HCT116 (cell line): ENCODE data around the gene FAM111A. TPM values are rescaled to one million over a fixed set of nuclear protein-coding genes. Genes with fewer than 3 reads are reported as not detected.

ENCODE experiments used
- ATAC-seq: fragments of 200-7000 bp; cut with Tn5 transposase; 2 replicates; pipeline ENCODE4 v1.9.1; 2020; ENCODE audit warnings: mild to moderate bottlenecking, moderate library complexity
- BruUV-seq: library from RNA; stranded (reverse); fragments of 400-500 nt; replicated peaks from 2 replicates; lab custom pipeline; 2021; lab: Mats Ljungman, UMichigan
- CTCF ChIA-PET: fragments of 300-600 bp; sonication (Branson Sonifier 250); formaldehyde crosslinking; loops from one replicate; lab custom pipeline; 2021; ENCODE audit warnings: antibody characterized with exemption; lab: Charles Lee
- POLR2A ChIA-PET: fragments of 300-600, 350-600 bp; sonication (Branson Sonifier 250); formaldehyde crosslinking; loops from one replicate; lab custom pipeline; 2021; ENCODE audit warnings: antibody characterized with exemption; lab: Charles Lee
- RAD21 ChIA-PET, 2 experiments: fragments of 300-600 bp; sonication (Branson Sonifier 250); formaldehyde crosslinking; loops; one replicate each; lab custom pipeline; 2023; ENCODE audit warnings: low total read pairs in 2 of 2; ENCODE audit not compliant: uncharacterized antibody in 2 of 2, unreplicated experiment in 2 of 2, low non-redundant PET in 1 of 2; lab: Charles Lee
- DNase-seq: peaks from one replicate; pipeline ENCODE4 v3.0.0-alpha.2; 2010; ENCODE audit warnings: low read depth, low spot score
- H2AFZ ChIP-seq: fragments of 200-600 bp; shearing (Covaris generic), sonication (generic); 2 replicates; pipeline ENCODE4 v1.6.1; 2017; ENCODE audit warnings: low read depth, mixed run types, mixed read lengths, antibody characterized with exemption, low read length; ENCODE audit not compliant: poor library complexity, severe bottlenecking
- H3K27ac ChIP-seq: 2 replicates; pipeline ENCODE4 v1.5.1; 2012; ENCODE audit warnings: low read depth, low read length
- H3K27me3 ChIP-seq: fragments of 200-600 bp; sonication (generic); 2 replicates; pipeline ENCODE4 v1.6.1; 2016; ENCODE audit warnings: mixed run types, low read length, mixed read lengths; ENCODE audit not compliant: insufficient read depth
- H3K36me3 ChIP-seq, 2 experiments: fragments of 200-500 bp in 1 of 2; fragments of 200-600 bp in 1 of 2; sonication (Bioruptor generic) in 1 of 2; sonication (generic) in 1 of 2; 2 replicates each; pipeline versions ENCODE4 v1.5.1 to v1.6.1; 2014 to 2016; ENCODE audit warnings: low read length in 2 of 2, inconsistent platforms in 1 of 2, mixed read lengths in 1 of 2, mixed run types in 1 of 2; ENCODE audit not compliant: insufficient read depth in 2 of 2, control insufficient read depth in 1 of 2
- H3K4me1 ChIP-seq, 2 experiments: fragments of 200-600 bp in 1 of 2; sonication (generic) in 1 of 2; 2 replicates each; pipeline versions ENCODE4 v1.5.1 to v1.6.1; 2012 to 2017; ENCODE audit warnings: low read length in 2 of 2, inconsistent platforms in 1 of 2, mild to moderate bottlenecking in 1 of 2, mixed read lengths in 1 of 2, mixed run types in 1 of 2, moderate library complexity in 1 of 2; ENCODE audit not compliant: insufficient read depth in 2 of 2, control insufficient read depth in 1 of 2
- H3K4me2 ChIP-seq: fragments of 200-600 bp; sonication (generic); 2 replicates; pipeline ENCODE4 v1.6.1; 2017; ENCODE audit warnings: mixed run types, low read length, mixed read lengths
- H3K4me3 ChIP-seq, 2 experiments: fragments of 200-600 bp in 1 of 2; sonication (generic) in 1 of 2; replicated peaks in 1 of 2; 2 replicates each; pipeline ENCODE4 v1.5.1; 2011 to 2016; ENCODE audit warnings: low read length in 2 of 2, control low read depth in 1 of 2, low read depth in 1 of 2, mild to moderate bottlenecking in 1 of 2, mixed read lengths in 1 of 2, mixed run types in 1 of 2
- H3K79me2 ChIP-seq: fragments of 200-600 bp; sonication (generic); 2 replicates; pipeline ENCODE4 v1.6.1; 2017; ENCODE audit warnings: mild to moderate bottlenecking, mixed run types, low read length, moderate library complexity, mixed read lengths; ENCODE audit not compliant: insufficient read depth
- H3K9ac ChIP-seq: fragments of 200-600 bp; sonication (generic); 2 replicates; pipeline ENCODE4 v1.6.1; 2016; ENCODE audit warnings: low read length, mixed read lengths
- H3K9me2 ChIP-seq: fragments of 200-600 bp; sonication (generic), shearing (Covaris generic); 2 replicates; pipeline ENCODE4 v1.6.1; 2017; ENCODE audit warnings: mixed run types, mild to moderate bottlenecking, moderate library complexity; ENCODE audit not compliant: insufficient read depth
- H3K9me3 ChIP-seq, 2 experiments: fragments of 200-500 bp in 1 of 2; fragments of 200-600 bp in 1 of 2; sonication (Bioruptor generic) in 1 of 2; sonication (generic) in 1 of 2; 2 replicates each; pipeline ENCODE4 v1.6.1; 2014 to 2017; ENCODE audit warnings: low read length in 2 of 2, mixed read lengths in 2 of 2, inconsistent platforms in 1 of 2, low read depth in 1 of 2, mild to moderate bottlenecking in 1 of 2, mixed run types in 1 of 2, moderate library complexity in 1 of 2; ENCODE audit not compliant: control insufficient read depth in 1 of 2, insufficient read depth in 1 of 2
- H4K20me1 ChIP-seq: fragments of 200-600 bp; sonication (generic), shearing (Covaris generic); 2 replicates; pipeline ENCODE4 v1.6.1; 2017; ENCODE audit warnings: mixed run types, mild to moderate bottlenecking, moderate library complexity; ENCODE audit not compliant: insufficient read depth
- CBX3 ChIP-seq: IDR thresholded peaks from 2 replicates; pipeline ENCODE4 v1.6.1; 2012; ENCODE audit warnings: low read depth
- EGR1 ChIP-seq: IDR thresholded peaks from 2 replicates; pipeline ENCODE4 v1.6.1; 2012; ENCODE audit warnings: low read depth
- ELF1 ChIP-seq: IDR thresholded peaks from 2 replicates; pipeline ENCODE4 v1.6.1; 2012; ENCODE audit warnings: low read depth, borderline replicate concordance
- POLR2A ChIP-seq: IDR thresholded peaks from 2 replicates; pipeline ENCODE4 v1.7.0; 2011; ENCODE audit warnings: borderline replicate concordance; ENCODE audit not compliant: insufficient read depth, insufficient read length; ENCODE audit errors: extremely low read depth
- REST ChIP-seq: IDR thresholded peaks from 2 replicates; pipeline ENCODE4 v1.6.1; 2012; ENCODE audit warnings: low read depth
- SP1 ChIP-seq: IDR thresholded peaks from 2 replicates; pipeline ENCODE4 v1.6.1; 2012; ENCODE audit warnings: low read depth
- SRF ChIP-seq: IDR thresholded peaks from 2 replicates; pipeline ENCODE4 v1.6.1; 2012; ENCODE audit warnings: low read depth
- TCF7L2 ChIP-seq: IDR thresholded peaks from 2 replicates; pipeline ENCODE4 v1.7.0; 2011; ENCODE audit warnings: borderline replicate concordance, inconsistent platforms; ENCODE audit not compliant: insufficient read depth, insufficient read length; ENCODE audit errors: extremely low read depth
- ZNF274 ChIP-seq: fragments of 200-500 bp; sonication (Bioruptor generic); IDR thresholded peaks from 2 replicates; pipeline ENCODE4 v1.6.1; 2014; ENCODE audit warnings: mild to moderate bottlenecking, low read depth, low read length, inconsistent platforms
- intact Hi-C: fragments of 100-400 bp; cut with micrococcal nuclease; formaldehyde crosslinking; loops from 2 replicates; pipeline ENCODE4 v1.10.0; 2022
- total RNA-seq: library from RNA; stranded (reverse); gene quantifications from one replicate; pipeline ENCODE4 v1.2.1, GENCODE V29; 2021; ENCODE audit not compliant: unreplicated experiment
- TF ChIP-seq, protein P1 (sequence below): IDR thresholded peaks from 2 replicates; pipeline ENCODE4 v1.6.1; 2011; ENCODE audit warnings: mild to moderate bottlenecking, low read length, moderate library complexity; ENCODE audit not compliant: insufficient replicate concordance; ENCODE audit errors: extremely low read depth
- TF ChIP-seq, protein P2 (sequence below), 3 experiments: fragments of 200-600 bp in 1 of 3; sonication (generic) in 1 of 3; IDR thresholded peaks in 2 of 3; conservative IDR thresholded peaks in 1 of 3; 2 replicates each; pipeline ENCODE4 v1.5.1; 2012 to 2017; ENCODE audit warnings: low read depth in 2 of 3, low read length in 2 of 3, antibody characterized with exemption in 1 of 3, borderline replicate concordance in 1 of 3, control low read depth in 1 of 3, mild to moderate bottlenecking in 1 of 3, mixed read lengths in 1 of 3, mixed run types in 1 of 3, moderate library complexity in 1 of 3; ENCODE audit not compliant: insufficient read depth in 1 of 3
- TF ChIP-seq, protein P3 (sequence below): IDR thresholded peaks from 2 replicates; pipeline ENCODE4 v1.6.1; 2012

FAM111A gene
- total RNA-seq, 1 experiment from 2014 or later, result 30.3 TPM

DNA sequence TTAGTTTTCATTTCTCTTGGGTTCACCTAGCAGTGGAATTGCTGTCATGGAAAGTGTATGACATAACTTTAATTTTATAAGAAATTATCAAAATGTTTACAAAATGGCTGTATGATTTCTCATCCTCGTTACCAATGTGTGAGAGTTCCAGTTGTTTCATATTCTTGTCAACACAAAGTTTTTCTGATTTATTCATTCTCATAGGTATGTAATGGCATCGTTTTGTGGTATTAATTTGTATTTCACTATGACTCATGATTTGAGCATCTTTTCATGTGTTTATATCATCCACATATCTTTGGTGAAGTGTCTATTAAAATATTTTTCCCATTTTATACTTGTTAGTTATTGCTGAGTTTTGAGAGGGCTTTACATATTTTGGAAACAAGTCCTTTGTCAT, 30.2 kb upstream of the FAM111A start:
- Histone ChIP-seq H2AFZ (no peak overlapping the region), H4K20me1 (no peaks in the 10 kb centered on the region), H3K4me1 (peaks cover 0 to 9% of the 10 kb centered on the region in 2 experiments; a peak in 3 of 4 replicates), H3K27me3 (no peaks in the 10 kb centered on the region), H3K4me3 (no peak overlapping the region), H3K27ac (no peak overlapping the region), H3K4me2 (no peak overlapping the region), H3K9me2 (no peaks in the 10 kb centered on the region), H3K79me2 (no peaks in the 10 kb centered on the region), H3K9ac (no peak overlapping the region), H3K9me3 (no peaks in the 10 kb centered on the region), H3K36me3 (0 out of 4 replicates have a peak, but pooled peaks cover 2 to 3% of the 10 kb centered on the region in 2 experiments)
- ATAC-seq (no peak), DNase-seq (no peak)
- POLR2A ChIA-PET, result no interaction called here
- intact Hi-C loops, result no loop called here
- RAD21 ChIA-PET, result no interaction called here
- TF ChIP-seq CBX3, result no peak
- no peak for TF ChIP-seq EGR1
- TF ChIP-seq SRF, result no peak
- TF ChIP-seq, protein P1, sequence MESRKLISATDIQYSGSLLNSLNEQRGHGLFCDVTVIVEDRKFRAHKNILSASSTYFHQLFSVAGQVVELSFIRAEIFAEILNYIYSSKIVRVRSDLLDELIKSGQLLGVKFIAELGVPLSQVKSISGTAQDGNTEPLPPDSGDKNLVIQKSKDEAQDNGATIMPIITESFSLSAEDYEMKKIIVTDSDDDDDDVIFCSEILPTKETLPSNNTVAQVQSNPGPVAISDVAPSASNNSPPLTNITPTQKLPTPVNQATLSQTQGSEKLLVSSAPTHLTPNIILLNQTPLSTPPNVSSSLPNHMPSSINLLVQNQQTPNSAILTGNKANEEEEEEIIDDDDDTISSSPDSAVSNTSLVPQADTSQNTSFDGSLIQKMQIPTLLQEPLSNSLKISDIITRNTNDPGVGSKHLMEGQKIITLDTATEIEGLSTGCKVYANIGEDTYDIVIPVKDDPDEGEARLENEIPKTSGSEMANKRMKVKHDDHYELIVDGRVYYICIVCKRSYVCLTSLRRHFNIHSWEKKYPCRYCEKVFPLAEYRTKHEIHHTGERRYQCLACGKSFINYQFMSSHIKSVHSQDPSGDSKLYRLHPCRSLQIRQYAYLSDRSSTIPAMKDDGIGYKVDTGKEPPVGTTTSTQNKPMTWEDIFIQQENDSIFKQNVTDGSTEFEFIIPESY, result no peak
- TF ChIP-seq TCF7L2, result no peak
- CTCF ChIA-PET, result no interaction called here
- no TSS peak for BruUV-seq

- Histone ChIP-seq H2AFZ (no peak overlapping the region), H3K27me3 (no peaks in the 10 kb centered on the region), H3K9ac (no peak overlapping the region), H3K9me3 (peaks cover 0 to 6% of the 10 kb centered on the region in 2 experiments; a peak in 3 of 4 replicates), H3K79me2 (no peaks in the 10 kb centered on the region), H3K4me1 (no peaks in the 10 kb centered on the region), H3K4me3 (no peak overlapping the region), H4K20me1 (no peaks in the 10 kb centered on the region), H3K27ac (no peak overlapping the region), H3K9me2 (no peaks in the 10 kb centered on the region), H3K4me2 (no peak overlapping the region), H3K36me3 (0 out of 4 replicates have a peak, but pooled peaks cover 3 to 12% of the 10 kb centered on the region in 2 experiments)
- BruUV-seq, result no TSS peak
- intact Hi-C loops, result no loop called here
- DNase-seq (no peak), ATAC-seq (no peak)
- CTCF ChIA-PET, result interaction anchor here (0.6 kb wide), 1 partner anchor 369 kb away, joined by 3 read pairs; no protein-coding TSS in a partner anchor
- POLR2A ChIA-PET, result no interaction called here
- RAD21 ChIA-PET, result no interaction called here
- TF ChIP-seq EGR1, result no peak
- TF ChIP-seq, protein P2, sequence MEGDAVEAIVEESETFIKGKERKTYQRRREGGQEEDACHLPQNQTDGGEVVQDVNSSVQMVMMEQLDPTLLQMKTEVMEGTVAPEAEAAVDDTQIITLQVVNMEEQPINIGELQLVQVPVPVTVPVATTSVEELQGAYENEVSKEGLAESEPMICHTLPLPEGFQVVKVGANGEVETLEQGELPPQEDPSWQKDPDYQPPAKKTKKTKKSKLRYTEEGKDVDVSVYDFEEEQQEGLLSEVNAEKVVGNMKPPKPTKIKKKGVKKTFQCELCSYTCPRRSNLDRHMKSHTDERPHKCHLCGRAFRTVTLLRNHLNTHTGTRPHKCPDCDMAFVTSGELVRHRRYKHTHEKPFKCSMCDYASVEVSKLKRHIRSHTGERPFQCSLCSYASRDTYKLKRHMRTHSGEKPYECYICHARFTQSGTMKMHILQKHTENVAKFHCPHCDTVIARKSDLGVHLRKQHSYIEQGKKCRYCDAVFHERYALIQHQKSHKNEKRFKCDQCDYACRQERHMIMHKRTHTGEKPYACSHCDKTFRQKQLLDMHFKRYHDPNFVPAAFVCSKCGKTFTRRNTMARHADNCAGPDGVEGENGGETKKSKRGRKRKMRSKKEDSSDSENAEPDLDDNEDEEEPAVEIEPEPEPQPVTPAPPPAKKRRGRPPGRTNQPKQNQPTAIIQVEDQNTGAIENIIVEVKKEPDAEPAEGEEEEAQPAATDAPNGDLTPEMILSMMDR (IDR thresholded peaks at IDR 0.05 in 2 of 3, conservative IDR thresholded peaks at IDR 0.05 in 1 of 3; ENCODE audit: borderline replicate concordance in 1 of 3, insufficient read depth in 1 of 3, low read depth in 2 of 3, low read length in 2 of 3), result no peak
- no peak for TF ChIP-seq SP1
- no peak for TF ChIP-seq ELF1
- no peak for TF ChIP-seq REST
- TF ChIP-seq, protein P3, sequence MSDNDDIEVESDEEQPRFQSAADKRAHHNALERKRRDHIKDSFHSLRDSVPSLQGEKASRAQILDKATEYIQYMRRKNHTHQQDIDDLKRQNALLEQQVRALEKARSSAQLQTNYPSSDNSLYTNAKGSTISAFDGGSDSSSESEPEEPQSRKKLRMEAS, result no peak
- TF ChIP-seq ZNF274, result no peak
- no peak for TF ChIP-seq POLR2A
Observed at GRCh38 chr11:59114344-59114743, 28.3 kb upstream of the FAM111A start.
